MM.1S (cell line): ENCODE results near the gene PMPCA.

Source experiments
- DNase-seq: peaks from one replicate; pipeline ENCODE4 v3.0.0-alpha.2; 2015
- H2AFZ ChIP-seq: fragments of 300-600 bp; sonication (generic); 2 replicates; pipeline ENCODE4 v1.6.0; 2016; ENCODE audit warnings: antibody characterized with exemption, low read length
- H3F3A ChIP-seq: fragments of 300-600 bp; sonication (generic); 2 replicates; pipeline ENCODE4 v1.6.1; 2016; ENCODE audit warnings: mild to moderate bottlenecking, antibody characterized with exemption, low read length, moderate library complexity, mixed read lengths; ENCODE audit not compliant: insufficient read depth
- H3K27ac ChIP-seq: fragments of 300-600 bp; sonication (generic); 2 replicates; pipeline ENCODE4 v1.5.1; 2016; ENCODE audit warnings: mild to moderate bottlenecking, low read length
- H3K27me3 ChIP-seq: fragments of 300-600 bp; sonication (generic); replicated peaks from 2 replicates; pipeline ENCODE4 v1.6.0; 2016; ENCODE audit warnings: low read length; ENCODE audit not compliant: insufficient read depth
- H3K36me3 ChIP-seq: fragments of 300-600 bp; sonication (generic); replicated peaks from 2 replicates; pipeline ENCODE4 v1.6.1; 2016; ENCODE audit warnings: mild to moderate bottlenecking, low read length, mixed read lengths; ENCODE audit not compliant: insufficient read depth
- H3K4me1 ChIP-seq: fragments of 300-600 bp; sonication (generic); 2 replicates; pipeline ENCODE4 v1.6.1; 2016; ENCODE audit warnings: low read length, mixed read lengths
- H3K4me2 ChIP-seq: fragments of 300-600 bp; sonication (generic); 2 replicates; pipeline ENCODE4 v1.6.0; 2016; ENCODE audit warnings: low read depth, low read length
- H3K4me3 ChIP-seq: fragments of 300-600 bp; sonication (generic); 2 replicates; pipeline ENCODE4 v1.5.1; 2016; ENCODE audit warnings: low read length, mixed read lengths
- H3K79me2 ChIP-seq: fragments of 300-600 bp; sonication (generic); 2 replicates; pipeline ENCODE4 v1.6.1; 2016; ENCODE audit warnings: mixed run types, low read length, mixed read lengths
- H3K9ac ChIP-seq: fragments of 300-600 bp; sonication (generic); 2 replicates; pipeline ENCODE4 v1.6.1; 2016; ENCODE audit warnings: low read length, mixed read lengths
- H3K9me2 ChIP-seq: fragments of 300-600 bp; sonication (generic); replicated peaks from 2 replicates; pipeline ENCODE4 v1.6.1; 2016; ENCODE audit warnings: mild to moderate bottlenecking, low read length, mixed read lengths; ENCODE audit not compliant: insufficient read depth
- H3K9me3 ChIP-seq: fragments of 300-600 bp; sonication (generic); replicated peaks from 2 replicates; pipeline ENCODE4 v1.6.1; 2016; ENCODE audit warnings: mild to moderate bottlenecking, low read length, mixed read lengths; ENCODE audit not compliant: insufficient read depth
- H4K20me1 ChIP-seq: fragments of 300-600 bp; sonication (generic); 2 replicates; pipeline ENCODE4 v1.6.1; 2016; ENCODE audit warnings: mild to moderate bottlenecking, low read length, moderate library complexity, mixed read lengths; ENCODE audit not compliant: insufficient read depth
- EZH2 ChIP-seq: fragments of 300-600 bp; sonication (generic); optimal IDR thresholded peaks from 2 replicates; pipeline ENCODE3; 2017; ENCODE audit warnings: low read depth, mild to moderate bottlenecking, antibody characterized with exemption, low read length, mixed read lengths
- EZH2phosphoT487 ChIP-seq: fragments of 300-600 bp; sonication (generic); IDR thresholded peaks from 2 replicates; pipeline ENCODE4 v1.6.1; 2018; ENCODE audit warnings: antibody characterized with exemption, low read length
- TF ChIP-seq, protein P1 (sequence below): fragments of 300-600 bp; sonication (generic); IDR thresholded peaks from 2 replicates; pipeline ENCODE4 v1.5.1; 2016; ENCODE audit warnings: antibody characterized with exemption, low read length, mixed read lengths

The PMPCA gene

DNA sequence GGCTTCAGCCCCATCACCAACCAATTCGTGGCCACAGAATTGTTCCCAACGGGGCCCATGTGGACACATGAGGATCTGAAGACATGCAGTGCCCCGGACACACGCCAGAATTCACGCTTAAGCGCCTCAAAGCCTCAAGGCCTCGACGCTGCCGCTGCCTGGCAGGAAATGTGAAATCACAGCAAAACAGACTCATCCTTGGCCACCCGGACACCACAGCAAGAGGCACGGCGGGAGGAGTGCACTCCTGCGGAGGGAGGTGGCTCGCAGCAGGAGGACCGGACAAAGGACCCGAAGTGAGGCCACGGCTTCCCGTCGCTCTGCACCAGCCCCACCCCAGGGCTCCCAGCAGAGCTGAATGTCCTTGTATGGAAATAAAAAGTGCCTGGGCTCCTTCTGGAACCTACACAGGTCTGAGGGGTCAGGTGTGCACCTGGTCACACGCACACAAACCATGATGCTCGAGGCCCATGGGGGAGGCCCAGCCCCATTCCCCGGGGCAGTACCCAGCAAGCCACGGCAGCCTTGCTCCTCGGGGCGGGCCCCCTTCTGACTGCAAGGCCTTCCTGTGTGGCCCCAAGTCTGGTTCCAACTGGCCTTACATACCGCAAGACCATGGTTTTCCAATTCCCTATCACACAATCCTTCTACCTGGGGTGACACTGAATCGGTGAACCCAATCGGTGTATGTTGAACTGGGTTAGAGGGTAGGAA is 62.3 kb downstream of the PMPCA start:
- Histone ChIP-seq H3K9me2 (no peaks in the 10 kb centered on the region), H3K27ac (no peak overlapping the region), H4K20me1 (peaks cover 4% of the 10 kb centered on the region; the same call in 1 of the 2 replicates), H3F3A (no peaks in the 10 kb centered on the region), H3K4me1 (no peaks in the 10 kb centered on the region), H3K27me3 (no peaks in the 10 kb centered on the region), H3K79me2 (peaks cover 87% of the 10 kb centered on the region), H3K36me3 (peaks cover 13% of the 10 kb centered on the region; the same call in 1 of the 2 replicates), H3K4me2 (no peak overlapping the region), H2AFZ (no peak overlapping the region), H3K4me3 (no peak overlapping the region), H3K9ac (no peak overlapping the region), H3K9me3 (no peaks in the 10 kb centered on the region)
- TF ChIP-seq, protein P1, sequence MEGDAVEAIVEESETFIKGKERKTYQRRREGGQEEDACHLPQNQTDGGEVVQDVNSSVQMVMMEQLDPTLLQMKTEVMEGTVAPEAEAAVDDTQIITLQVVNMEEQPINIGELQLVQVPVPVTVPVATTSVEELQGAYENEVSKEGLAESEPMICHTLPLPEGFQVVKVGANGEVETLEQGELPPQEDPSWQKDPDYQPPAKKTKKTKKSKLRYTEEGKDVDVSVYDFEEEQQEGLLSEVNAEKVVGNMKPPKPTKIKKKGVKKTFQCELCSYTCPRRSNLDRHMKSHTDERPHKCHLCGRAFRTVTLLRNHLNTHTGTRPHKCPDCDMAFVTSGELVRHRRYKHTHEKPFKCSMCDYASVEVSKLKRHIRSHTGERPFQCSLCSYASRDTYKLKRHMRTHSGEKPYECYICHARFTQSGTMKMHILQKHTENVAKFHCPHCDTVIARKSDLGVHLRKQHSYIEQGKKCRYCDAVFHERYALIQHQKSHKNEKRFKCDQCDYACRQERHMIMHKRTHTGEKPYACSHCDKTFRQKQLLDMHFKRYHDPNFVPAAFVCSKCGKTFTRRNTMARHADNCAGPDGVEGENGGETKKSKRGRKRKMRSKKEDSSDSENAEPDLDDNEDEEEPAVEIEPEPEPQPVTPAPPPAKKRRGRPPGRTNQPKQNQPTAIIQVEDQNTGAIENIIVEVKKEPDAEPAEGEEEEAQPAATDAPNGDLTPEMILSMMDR = no peak
- TF ChIP-seq EZH2phosphoT487 = no peak
- no peak for TF ChIP-seq EZH2
- DNase-seq = no peak

DNA sequence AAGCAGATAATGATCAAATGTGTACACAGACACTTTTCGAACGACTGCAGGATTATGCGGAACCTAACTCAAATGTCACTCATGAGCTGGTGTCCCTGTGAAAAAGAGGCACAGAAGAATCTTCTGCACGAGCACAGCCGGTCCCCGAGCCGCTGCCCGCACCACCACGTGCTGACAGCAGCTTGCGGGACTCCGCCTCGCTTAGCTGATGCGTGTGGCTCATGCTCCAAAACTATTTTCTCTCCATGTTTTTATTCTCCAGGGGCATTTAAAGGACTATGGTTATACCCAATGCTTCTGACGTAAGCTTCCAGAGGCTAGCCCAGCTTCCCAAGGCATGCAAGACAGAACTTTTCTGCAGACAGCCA is 62.9 kb downstream of the PMPCA start:
- Histone ChIP-seq H3K9me2 (no peaks in the 10 kb centered on the region), H3K79me2 (peaks cover 92% of the 10 kb centered on the region), H3K4me2 (no peak overlapping the region), H3K4me1 (no peaks in the 10 kb centered on the region), H3K27me3 (no peaks in the 10 kb centered on the region), H2AFZ (no peak overlapping the region), H3K36me3 (peaks cover 13% of the 10 kb centered on the region; the same call in 1 of the 2 replicates), H3K9ac (no peak overlapping the region), H3K9me3 (no peaks in the 10 kb centered on the region), H3K4me3 (no peak overlapping the region), H3F3A (no peaks in the 10 kb centered on the region), H3K27ac (no peak overlapping the region), H4K20me1 (peaks cover 9% of the 10 kb centered on the region)
- no peak for DNase-seq
- TF ChIP-seq EZH2 = no peak
- TF ChIP-seq, protein P1 = no peak
- TF ChIP-seq EZH2phosphoT487 = no peak
